ENCODE measurements around the gene KAT2B. TPM values are rescaled to one million over a fixed set of nuclear protein-coding genes. Genes with fewer than 3 reads are reported as not detected.

Gene KAT2B
- total RNA-seq, 1 donor from 2014 or later = 13.6 TPM

Small RNA genes lying within 50 kb of the gene (microRNA-seq; reads per million reads assigned to microRNA genes)
- 2.5 reads per million, percentile 17 among the genes with 10 or more reads in this experiment for gene MIR3135A (ENCODE audit: unreplicated experiment)

Other genes starting within 250 kb of the KAT2B start
- gene EFHB, start 106.2 kb upstream of the KAT2B start, total RNA-seq (ENCODE audit: unreplicated experiment) = 0.76 TPM
- 81.8 TPM for gene RAB5A, start 93.3 kb upstream of the KAT2B start, total RNA-seq (ENCODE audit: unreplicated experiment)
- not detected for gene PP2D1, start 28.2 kb upstream of the KAT2B start, total RNA-seq (ENCODE audit: unreplicated experiment)
- 5.0 TPM for gene SGO1, start 145.8 kb downstream of the KAT2B start, total RNA-seq (ENCODE audit: unreplicated experiment)